22Rv1 (cell line): Measurements from ENCODE around the gene DENND4A.

Source experiments
- ZFX ChIP-seq: fragments of 450-650 bp; IDR thresholded peaks from 2 replicates; pipeline ENCODE4 v1.6.1; 2017; ENCODE audit warnings: antibody characterized with exemption, borderline replicate concordance
- TF ChIP-seq, protein P1 (sequence below): fragments of 450-650 bp; IDR thresholded peaks from 2 replicates; pipeline ENCODE4 v1.5.1; 2017; ENCODE audit warnings: mild to moderate bottlenecking

DNA sequence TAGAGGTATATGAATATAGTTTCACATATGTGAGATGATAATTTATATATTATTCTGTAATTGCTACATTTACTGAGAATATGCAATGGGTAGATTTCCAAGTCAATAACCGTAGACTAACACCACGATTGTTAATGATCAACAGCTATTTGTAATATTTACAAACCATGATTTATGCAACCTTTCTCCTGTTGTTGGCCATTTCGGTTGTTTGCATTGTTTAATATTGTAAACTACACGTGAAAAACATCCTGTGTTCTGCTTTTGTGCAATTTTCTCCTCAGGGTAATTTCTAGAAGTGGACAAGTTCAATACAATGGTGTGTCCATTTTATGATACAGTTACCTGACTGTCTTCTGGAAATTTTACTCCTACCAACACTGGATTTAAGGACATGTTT, 47.9 kb upstream of the DENND4A start:
- TF ChIP-seq, protein P1, sequence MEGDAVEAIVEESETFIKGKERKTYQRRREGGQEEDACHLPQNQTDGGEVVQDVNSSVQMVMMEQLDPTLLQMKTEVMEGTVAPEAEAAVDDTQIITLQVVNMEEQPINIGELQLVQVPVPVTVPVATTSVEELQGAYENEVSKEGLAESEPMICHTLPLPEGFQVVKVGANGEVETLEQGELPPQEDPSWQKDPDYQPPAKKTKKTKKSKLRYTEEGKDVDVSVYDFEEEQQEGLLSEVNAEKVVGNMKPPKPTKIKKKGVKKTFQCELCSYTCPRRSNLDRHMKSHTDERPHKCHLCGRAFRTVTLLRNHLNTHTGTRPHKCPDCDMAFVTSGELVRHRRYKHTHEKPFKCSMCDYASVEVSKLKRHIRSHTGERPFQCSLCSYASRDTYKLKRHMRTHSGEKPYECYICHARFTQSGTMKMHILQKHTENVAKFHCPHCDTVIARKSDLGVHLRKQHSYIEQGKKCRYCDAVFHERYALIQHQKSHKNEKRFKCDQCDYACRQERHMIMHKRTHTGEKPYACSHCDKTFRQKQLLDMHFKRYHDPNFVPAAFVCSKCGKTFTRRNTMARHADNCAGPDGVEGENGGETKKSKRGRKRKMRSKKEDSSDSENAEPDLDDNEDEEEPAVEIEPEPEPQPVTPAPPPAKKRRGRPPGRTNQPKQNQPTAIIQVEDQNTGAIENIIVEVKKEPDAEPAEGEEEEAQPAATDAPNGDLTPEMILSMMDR: no peak
- no peak for TF ChIP-seq ZFX
